CD4-positive, alpha-beta T cell treated with Interleukin-17A for 4 hours (primary cell): ENCODE results near the gene CENPX.

Source experiments
- DNase-seq: peaks from one replicate; pipeline ENCODE4 v3.0.0-alpha.2; 2020; ENCODE audit warnings: mixed read lengths

Gene CENPX

DNA sequence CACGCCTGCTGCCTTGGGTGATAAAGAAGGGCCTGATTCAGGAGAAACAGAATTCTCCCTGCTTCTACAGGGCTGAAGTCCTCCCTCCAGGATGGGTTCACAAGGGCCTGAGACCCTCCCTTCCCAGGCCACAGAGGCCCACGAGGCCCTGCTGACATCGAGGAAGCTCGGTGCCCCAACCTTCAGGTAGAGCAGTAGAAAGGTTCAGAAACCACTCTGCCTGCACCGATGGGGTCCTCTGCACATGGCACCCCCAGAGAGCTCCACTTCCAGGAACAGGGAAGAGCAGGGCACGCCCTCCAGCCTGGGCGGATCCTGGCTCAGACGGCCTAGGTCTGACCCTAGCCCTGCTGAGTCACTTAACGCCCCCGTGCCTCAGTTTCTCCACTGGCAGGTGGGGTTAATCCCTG lies 773 bp downstream of the CENPX start:
- DNase-seq: no peak

DNA sequence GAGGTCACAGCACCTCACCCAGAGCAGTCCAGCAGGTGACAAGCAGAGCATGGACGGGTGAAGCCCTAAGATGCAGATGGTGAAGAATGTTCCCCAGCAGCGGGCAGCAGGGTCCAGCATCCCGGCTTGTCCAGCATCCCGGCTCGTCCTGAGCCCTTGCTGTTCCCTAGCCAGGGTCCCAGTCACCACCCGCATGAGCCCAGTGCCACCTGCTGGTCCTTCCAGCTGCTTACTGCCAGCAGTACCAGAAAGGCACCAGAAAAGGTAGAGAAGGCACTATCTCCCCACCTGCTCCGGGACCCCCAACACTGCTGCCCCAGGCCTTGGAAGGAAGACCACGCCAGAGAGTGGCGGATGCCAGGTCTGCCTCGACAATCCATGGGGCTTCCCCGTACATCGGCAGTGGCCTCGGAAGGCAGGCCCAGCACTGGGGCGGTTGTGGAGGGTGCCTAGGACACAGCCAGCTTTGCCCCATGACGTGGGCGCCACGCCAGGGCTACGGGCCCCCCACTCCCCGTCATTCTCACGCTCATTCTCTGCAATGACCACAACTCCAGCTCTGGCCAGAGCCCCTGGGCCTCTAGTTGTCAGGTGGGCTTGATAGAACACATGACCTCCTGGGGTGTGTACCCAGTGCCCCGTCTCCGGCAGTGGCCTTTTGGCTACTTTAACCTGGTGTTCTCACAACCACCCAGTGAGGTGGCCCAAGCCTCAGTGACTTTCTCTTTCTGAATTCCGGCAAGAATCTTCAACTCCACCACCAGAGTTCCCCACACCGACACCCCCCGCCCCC lies 1.4 kb downstream of the CENPX start:
- peak; percentile 75 for DNase-seq

DNA sequence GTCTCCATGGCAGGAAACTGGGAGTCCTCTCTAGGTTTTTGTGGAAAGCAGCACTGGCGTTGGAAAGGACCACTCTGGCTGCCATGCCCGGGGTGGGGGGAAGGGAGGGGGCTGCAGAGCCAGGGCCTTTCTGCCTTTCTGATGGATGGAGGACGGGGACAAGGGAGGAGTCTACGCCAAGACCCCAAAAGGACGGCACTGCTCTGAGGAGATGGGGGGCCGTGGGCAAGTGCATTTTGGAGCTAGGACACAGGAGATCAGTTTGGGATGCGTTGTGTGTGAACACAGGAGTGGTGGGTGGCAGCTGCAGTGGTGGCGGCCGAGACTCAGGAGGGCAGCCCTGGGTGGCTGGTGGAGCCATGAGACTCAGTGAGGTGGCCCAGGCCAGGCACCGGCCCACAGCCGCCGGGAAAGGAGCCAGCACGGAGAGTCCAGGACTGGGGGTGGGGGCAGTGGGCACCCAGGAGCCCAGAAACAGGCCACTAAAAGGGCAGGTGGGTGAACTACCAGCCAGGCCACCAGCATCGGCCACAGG lies 2.0 kb downstream of the CENPX start:
- no peak for DNase-seq

DNA sequence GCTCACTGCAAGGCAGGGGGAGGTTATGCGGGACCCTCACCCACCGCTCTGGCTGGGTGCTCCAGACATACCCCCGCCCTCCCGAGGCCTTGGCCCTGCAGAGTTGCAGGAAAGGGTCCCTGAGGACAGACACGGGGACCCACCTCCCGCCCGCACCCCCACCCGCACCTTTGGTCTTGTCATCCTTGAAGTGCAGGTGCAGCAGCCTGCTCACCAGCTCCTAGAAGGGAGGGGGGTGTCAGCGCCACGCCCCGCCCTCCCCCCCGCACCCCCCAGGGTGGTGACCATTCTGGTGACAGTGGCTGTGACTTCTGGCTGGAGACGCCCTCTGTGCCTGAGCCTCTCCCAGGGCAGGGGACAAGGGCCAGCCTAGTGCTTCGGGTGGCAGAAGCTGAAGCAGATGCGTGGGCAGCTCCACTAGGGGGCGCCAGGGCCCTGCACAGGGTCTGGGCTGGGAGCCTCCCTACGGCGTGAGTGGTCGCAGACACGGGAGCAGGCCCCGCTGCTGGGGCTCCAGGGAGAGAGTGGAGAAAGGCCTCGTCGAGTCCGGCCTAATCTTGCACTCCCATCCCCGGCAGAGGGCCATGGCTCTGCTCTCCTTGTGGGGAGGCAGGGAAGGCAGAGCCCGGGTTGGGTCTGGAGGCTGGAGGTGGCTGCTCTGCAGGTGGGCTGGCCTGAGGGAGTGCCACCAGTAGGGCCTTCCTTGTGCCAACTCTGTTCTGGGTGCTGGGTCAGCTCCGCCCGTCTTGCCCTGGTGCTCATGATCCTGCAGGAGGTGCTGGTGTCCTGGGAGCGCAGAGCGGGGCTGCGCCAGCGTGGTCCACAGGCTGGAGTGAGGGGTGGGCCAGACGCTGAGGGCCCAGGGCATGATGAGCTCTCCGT lies 2.7 kb downstream of the CENPX start:
- peak; percentile 79 for DNase-seq

DNA sequence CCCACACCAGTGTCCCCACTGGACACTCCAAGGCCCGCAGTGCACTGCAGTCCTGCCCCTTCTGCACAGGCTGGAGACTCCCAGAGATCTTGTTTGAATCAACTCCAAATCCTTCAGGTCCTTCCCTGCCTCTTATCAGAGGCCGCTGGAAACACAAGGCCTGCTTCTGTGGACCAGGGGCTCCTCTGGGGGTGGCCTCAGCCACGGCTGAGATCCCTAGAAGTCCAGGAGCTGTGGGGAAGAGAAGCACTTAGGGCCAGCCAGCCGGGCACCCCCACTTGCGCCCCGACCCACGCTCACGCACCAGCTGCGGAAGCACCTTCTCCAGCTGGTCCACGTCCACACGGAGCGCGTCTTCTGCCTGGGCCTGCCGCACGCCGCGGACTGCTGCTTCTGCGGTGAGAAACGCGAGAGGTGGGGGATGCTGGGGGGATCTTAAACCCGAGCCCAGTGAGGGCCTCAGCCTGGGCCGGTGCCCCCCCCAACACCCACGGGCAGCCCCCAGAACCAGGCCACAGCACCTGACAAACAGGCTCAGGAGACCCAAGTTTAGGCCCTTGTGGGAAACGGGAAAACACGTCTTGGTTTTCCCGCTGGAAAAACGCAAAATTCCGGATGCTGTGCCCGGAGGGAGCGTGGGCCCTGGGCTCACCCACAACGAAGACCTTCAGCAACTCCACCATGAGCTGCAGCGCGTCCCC lies 3.5 kb downstream of the CENPX start:
- DNase-seq: no peak

DNA sequence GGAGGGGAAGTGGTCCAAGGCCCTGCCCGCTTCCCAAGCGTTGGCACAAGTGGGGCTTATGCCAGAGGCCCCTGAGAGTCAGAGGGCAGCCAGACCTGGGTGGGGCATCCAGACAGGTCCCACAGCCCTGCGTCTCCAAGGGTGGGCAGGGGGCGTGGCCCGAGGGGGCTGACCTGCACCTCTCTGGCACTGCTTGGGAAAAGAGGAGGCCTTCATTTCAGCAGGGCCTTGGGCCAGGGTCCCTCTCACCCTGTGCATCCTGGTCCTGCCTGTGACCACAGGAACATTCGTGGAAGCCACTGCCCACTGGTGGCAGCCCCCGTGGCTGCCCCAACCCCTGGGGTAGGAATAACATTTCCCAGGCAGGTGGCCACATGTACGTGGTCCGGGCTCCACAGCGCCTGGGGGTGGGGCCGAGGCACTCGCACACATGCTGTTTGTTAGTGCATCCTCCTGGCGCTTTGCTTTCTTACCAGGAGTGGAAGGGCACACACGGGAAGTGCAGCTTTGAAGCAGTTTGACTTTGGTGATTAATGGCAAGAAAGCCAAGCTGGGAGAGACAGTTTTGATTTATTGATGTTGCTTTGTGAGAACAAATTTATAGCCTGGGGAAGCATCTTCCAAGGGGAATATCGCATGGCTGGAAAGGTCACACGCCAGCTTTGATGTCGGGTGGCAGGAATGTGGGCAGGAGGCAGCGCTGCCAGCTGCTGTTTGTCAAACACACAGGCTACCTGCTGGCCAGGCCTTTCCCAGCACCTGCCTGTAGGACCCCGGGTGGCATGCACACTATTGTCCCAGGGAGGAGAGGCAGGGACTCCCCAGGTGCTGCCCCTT lies 4.3 kb downstream of the CENPX start:
- DNase-seq: no peak

DNA sequence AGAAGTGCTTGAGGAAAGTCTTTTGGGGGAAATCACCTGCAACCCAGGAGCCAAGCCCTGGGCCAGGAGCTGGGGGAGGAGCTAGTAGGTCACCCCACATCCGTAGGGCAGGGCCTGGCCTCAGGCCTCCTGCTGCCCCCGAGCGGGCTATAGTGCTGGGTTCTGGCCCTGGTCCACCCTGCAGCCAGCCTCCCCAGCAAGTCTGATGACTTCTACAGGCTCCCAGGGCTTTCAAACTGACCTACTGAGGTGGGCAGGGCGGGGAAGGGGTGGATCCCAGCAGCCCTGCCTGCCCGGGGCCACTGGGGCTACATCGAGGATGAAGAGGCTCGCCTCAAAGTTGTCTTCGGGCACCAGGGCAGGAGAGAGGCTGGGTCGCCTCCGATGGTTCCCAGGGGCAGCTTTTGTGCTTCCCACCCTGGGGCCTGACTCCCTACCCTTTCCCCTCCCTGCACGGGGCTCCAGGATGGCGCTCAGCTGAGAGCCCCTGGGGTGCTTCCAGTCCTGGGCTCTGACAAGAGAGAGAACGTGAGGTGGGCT lies 5.0 kb downstream of the CENPX start:
- DNase-seq: no peak

DNA sequence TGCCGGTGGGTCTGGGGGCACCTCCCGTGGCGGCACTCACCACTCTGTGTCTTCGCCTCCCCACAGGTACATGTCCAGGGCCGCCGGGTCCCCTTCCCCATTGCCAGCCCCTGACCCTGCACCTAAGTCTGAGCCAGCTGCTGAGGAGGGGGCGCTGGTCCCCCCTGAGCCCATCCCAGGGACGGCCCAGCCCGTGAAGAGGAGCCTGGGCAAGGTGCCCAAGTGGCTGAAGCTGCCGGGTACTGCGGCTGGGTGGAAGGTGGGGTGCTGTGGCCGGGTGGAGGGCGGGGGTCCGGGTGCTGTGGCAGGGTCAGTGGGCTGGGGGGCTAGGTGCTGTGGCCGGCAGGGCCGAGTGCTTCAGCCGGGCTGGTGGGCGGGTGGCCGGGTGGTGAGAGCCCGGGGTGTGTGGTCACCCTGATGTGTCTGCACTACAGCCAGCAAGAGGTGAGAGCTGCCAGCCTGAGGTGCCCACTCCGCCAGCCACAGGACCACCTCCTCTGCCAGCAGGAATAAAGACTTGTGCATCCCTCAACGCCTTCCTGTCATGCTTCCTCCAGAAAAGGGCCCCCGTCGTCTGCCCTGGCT lies 5.7 kb downstream of the CENPX start:
- no peak for DNase-seq

DNA sequence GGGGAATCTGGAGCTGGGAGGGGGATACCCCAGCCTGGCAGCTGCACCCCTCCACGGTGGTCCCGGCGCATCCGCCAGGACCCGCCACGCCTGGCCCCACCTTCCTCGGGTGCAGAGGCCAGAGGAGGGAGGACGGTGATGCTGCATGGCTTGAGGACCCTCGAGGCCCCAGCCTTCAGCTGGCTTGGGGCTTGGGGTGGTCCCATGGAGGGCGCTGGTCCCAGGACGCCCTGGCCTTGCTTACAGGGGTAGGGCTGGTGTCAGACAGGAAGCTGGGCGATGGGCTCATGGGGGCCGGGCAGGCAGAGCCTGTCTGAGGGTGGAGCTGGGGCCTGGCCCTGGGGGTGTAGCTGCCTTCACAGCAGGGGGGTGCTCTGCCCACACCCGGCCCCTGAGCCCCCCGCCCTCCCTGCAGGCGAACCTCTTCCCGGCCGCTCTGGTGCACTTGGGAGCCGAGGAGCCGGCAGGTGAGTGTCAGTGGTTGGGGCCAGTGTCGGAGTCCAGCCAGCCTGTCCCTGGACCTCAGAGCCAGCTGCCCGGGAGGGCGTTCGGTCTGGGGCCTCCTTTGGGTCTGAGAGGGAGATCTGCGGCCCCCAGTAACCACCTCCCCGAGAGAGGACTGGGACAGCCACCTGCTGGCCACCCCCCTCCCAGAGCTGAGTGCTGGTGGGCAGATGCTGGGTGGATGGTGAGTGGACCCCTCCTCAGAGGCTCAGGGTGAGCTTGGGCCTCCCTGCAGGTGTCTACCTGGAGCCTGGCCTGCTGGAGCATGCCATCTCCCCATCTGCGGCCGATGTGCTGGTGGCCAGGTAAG lies 6.4 kb downstream of the CENPX start:
- DNase-seq: no peak

DNA sequence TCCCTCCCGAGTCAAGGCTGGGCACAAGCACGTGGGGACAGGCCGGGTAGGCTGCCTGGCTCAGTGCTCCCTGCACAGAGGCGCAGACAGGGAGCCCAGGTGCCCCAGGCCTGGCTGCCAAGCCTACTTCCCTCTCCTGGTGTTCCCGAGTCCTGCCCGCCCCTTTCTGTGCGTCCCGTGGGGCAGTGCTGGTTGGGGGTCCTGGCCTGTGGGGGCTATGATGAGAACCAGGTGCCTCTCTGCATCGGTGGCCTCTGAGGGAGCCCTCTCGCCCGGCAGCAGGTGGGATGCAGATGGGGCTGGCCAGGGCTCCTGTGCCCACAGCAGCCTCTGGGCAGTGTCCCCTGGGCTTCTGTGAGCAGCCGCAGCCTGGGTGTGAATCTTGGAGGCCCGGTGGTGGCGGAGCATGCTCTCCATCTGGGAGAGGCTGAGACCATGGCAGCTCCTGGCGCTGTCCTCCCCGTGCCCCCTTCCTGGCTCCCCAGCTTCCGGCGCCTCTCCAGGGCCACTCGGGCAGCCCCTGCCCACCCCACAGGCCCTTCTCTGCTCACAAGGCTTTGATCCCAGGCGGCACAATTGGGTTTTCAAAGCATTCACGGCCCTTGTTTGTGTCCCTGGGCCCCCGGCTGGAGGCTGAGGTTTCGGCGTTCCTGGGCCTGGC lies 7.2 kb downstream of the CENPX start:
- DNase-seq: no peak

DNA sequence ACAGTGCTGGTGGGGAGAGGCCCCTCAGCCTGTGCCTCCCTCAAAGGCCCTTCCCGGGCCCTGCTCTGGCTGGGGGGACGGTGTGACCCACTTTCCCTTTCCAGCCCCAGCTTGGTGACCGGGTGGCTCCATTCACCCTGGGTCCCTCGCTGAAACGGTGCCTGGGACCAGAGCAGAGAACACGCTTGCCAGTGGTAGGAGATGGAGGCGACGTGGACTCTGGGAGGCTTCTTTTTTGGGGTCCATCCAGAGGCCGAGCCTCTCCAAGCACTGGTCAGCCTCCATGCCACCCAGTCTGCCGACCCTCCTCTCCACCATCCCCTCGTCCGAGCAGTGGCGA lies 7.7 kb downstream of the CENPX start:
- DNase-seq: no peak

DNA sequence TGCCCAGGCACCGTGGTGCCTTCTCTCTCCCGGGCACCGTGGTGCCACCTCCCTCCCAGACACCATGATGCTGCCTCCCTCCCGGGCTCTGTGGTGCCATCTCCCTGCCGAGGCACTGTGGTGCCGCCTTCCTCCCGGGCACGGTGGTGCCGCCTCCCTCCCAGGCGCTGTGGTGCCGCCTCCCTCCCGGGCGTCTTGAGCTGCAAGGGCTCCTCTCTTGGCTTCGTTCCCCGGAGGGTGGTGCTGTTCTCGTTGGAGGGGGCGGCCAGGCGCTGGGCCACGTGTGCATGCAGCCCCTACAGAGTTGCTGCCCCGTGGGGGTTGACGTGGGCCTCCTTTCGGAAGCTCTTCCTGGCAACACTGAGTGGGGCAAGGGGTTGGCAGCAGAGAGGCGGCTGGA lies 8.2 kb downstream of the CENPX start:
- no peak for DNase-seq

DNA sequence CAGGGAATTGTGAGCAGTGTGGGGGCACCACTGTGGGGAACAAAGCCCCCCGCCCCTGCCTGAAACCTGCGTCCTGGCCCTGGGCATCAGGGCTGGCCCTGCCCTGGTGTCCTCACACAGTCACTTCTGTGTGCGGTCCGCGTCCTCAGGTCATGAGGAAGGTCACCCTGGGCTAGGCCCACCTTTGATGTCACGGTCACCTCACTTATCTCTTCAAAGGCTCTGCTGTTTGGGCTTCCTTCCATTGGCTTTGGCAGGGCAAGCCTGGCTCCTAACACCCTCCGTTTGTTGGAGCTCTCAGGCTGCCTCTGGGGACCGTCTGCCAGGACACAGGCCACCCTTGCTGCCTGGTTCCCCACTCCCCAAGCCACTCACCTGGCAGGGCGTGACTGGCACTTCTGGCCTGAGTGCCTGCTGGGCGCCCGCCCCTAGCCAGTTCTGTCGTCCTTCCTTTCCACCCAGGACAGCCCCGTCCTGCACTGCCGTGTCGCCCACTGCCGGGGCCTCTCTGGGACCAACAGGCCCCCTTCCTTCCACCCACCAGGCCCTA lies 8.8 kb downstream of the CENPX start:
- no peak for DNase-seq

DNA sequence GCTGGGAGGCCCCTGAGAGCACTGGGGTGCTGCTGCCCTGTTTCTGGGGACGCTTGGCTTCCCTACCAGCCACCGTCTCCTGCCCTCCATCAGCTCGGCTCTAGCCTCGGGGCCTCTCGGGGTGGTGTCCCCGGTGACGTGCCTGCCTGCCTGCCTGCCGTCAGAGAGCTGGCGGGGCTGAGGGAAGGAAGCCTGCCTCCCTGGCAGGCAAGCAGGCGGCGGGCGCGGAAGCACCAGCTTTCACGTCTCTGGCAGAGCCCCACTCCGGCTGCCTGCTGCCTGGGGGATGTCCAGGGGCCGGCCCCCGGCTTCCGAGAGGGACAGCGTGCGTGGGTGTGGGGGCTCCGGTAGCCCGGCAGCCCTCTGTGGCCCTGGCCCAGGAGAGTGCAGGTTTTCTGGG lies 9.3 kb downstream of the CENPX start:
- no peak for DNase-seq

DNA sequence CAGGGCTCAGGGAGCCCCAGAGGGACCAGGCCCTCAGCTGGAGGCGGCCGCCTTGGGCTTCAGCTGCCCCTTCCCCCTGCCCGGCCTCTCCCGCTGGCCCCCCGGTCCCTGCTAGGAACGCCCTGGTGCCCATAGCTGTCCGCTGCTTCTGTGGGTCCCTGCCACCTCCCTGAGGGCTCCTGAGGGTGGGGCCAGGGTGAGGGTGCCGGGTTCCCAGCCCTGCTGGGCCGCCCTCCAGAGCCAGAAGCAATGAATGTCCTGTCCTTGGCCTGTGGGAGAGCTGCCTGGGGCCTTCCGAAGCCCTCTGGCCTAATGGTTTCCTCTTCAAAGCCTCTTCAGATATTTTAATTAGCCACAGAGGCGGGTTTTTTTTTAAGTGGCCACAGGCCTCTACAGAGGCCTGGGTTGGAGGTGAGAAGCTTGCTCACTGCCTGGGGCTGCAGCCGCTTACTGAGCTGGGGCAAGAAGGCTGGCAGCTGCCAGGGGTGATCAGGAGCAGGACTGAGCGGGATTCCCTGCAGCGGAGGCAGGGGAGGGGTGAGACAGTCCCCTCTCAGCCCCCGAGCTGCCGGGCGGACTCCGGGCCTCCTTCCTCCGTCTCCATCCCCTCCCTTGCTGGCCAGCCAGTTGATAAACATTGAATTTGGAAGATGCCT lies 9.9 kb downstream of the CENPX start:
- no peak for DNase-seq

DNA sequence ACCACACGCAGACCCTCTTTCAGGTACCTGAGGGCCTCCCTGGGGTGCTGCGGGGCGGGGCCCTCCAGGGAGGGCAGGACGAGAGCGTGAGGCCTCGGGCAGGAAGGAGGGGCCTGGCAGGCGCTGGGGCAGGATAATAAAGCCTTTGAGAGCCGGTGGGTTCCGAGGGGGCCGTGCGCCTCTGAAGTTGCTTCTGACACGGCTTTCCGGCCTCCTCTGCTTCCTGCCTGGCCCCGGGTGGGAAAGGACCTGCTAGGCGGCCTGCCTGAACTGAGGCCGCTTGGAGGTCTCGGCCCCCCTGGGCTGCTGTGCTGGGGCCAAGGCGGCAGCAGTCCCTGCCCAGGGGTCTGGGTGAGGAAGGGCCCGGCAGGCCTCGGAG lies 10.4 kb downstream of the CENPX start:
- DNase-seq: no peak

DNA sequence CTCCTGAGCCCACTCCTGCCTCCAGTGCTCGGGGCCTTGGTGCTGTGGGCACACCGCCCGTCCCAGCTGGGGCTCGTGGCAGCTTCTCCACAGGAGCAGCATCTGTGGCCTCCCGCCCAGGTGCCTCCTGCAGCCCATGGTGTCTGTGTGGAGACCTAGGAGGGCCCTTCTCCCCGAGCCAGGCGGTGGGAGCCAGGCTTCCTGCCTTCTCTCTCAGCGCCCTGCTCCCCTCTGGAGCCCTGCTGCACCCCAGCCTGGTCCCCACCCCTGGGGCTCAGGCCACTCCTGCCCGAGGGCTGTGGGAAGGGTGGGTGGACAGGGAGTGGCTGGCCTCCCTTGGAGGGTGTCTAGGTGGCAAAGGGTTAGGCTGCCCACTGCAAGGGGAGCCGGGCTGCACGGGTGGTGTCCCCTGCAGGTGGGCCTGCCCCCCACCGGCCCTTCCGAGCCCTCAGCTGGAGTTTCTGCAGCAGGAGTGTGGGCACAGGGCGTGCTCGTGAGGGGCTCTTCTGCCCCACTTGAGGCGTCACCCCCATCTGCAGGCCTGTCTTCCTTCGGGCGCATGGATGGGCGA lies 11.0 kb downstream of the CENPX start:
- no peak for DNase-seq

DNA sequence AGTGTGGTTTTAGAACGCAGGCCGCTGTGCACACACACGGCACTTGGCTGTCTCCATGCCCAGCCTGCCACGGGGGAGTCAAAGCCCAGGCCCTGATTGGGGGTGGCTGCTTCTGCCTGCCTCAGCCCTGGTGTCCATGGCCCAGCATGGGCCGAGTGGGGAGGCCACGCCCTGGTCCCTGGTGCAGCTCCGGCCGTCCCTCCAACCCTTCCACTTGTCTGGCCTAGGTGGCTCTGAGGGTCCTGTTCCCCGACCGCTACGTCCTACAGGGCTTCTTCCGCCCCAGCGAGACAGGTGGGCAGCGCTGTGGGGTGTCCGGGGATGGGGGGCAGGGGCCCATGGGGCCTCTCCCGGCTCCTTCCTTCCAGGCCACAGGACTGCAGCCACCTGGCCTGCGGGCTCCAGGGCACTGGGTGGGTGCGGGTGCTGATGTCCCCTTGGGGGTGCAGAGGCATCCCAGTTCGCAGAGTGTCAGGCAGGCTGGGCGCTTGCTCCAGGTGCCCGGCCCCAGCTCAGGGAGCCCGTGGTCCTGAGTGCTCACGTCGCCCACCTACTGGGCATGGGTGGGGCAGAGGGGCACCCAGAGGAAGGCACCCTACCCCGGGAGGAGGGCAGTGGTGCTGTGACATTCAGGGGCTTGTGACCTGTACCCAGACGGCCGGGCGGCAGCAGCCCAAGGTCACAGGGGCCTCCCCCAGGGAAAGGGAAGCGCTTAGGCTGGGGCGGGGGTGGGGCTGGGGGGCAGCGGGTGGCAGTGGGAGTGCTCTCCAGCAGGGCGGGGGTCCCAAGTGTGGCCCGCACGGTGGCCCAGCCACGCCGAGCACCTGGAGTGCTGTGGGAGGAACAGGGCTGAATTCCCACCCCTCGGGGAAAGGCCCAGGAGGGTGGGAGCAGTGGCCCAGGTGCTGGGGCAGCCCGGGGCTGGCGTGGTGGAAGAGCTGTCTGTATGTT lies 11.8 kb downstream of the CENPX start:
- DNase-seq: no peak
